GM18867 (cell line): ENCODE data around the gene CCSER1.
A peak's percentile ranks its signal among the peaks of the same experiment; 100 is the strongest.
"Not testable (repeated sequence)": the region's sequence is repeated elsewhere in the genome, so short reads cannot be mapped to it uniquely, and the experiment has no call there.

Experiments used
- ATAC-seq: cut with Tn5 transposase; IDR thresholded peaks from one replicate; pipeline ENCODE4 v1.9.1; 2021; ENCODE audit warnings: mild to moderate bottlenecking, moderate library complexity; ENCODE audit not compliant: unreplicated experiment

CCSER1 gene

DNA sequence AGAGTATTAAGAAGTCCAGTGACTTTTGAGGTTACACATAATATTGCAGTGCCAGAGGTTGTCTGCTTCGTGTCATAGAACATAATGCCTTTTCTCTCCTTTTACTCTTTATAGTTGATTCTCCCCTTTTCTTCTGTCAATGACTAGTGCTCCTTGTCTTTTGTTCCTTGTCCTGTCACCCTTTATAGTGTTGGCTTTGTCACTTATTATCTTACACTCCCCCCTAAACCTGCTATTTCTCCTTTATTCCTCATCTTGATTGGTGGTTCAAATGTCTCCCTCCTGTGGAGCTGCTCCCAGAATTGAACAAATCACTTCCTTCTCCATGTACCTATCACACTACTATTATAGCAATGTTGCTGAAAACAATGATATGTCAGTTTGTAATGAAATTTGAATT is 1320.0 kb downstream of the CCSER1 start:
- no peak for ATAC-seq

DNA sequence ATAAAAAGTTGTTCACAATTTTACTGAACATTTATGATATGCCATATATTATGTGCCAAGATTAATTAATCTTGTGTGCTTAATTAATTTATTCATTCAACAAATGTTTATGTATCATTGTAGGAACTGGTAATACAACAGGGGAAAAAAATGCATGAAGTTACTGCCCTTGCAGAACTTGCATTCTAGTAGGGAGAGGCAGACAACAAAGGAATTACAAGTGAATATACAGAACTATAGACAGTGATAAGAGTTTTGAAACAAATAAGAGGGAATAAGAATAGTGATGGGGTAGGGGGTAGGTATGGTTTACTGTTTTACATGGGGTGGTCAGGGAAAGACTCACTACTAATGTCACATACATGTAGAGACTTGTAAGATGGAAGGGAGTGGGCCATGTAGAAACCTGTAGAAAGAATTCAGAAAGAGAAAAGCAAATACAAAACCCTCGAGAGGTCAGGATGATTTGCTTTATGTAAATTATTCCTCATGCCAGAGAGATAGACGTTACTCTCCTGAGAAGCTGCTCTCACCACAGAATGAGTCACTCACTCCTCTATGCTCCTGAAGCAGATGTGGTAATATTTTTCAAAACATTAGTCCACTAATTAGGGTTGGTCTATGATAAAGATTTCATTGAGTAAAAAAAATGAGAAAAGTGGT is 1321.6 kb downstream of the CCSER1 start:
- ATAC-seq = no peak

GRCh38 chr4:91454111-91454510 is 1326.9 kb downstream of the CCSER1 start:
- ATAC-seq = no peak

DNA sequence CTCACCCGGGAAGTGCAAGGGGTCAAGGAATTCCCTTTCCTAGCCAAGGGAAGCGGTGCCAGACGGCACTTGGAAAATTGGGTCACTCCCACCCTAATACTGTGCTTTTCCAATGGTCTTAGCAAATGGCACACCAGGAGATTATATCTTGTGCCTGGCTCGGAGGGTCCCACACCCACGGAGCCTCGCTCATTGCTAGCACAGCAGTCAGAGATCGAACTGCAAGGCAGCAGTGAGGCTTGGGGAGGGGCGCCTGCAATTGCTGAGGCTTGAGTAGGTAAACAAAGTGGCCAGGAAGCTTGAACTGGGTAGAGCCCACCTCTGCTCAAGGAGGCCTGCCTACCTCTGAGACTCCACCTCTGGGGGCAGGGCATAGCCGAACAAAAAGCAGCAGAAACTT is 1335.4 kb downstream of the CCSER1 start:
- ATAC-seq = not testable (repeated sequence)

- ATAC-seq = no peak
Observed at GRCh38 chr4:91470671-91471070, 1343.5 kb downstream of the CCSER1 start.

DNA sequence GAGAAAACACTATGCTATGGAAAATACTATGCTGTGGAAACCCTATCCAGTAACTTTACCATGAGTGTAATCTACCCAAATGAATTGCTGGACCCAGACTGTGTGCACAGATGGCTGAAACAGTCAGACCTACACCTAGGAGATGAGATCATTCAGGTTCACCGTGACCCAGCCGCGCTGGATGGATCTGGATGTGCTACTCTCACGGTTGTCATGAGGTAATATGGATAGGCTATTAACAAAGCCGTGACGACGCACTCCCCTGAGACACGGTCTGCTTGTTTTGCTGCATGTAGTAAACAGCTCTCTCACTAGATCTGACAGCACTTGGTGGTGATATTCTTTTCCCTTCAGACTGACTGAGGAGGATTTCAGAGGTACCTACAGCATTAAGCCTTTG is 1344.1 kb downstream of the CCSER1 start:
- ATAC-seq = no peak

DNA sequence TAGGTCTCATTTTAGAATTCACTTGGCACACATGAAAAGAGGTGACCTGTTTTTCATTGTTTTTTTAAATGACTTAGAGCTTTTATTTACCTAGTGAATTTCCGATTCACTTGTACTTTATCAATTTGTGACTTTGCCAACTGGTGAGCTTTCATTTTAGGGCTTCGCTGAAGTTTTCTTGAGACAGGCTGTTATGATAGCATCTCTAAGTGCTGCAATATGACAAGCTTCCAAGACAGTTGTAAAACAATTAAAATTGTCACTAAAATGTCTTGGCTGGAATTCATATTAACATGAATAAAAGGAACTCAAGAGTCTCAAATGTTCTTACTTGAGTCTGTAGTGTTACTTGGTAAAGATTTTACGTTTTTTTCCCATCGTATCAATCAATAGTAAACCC is 1344.9 kb downstream of the CCSER1 start:
- no peak for ATAC-seq

DNA sequence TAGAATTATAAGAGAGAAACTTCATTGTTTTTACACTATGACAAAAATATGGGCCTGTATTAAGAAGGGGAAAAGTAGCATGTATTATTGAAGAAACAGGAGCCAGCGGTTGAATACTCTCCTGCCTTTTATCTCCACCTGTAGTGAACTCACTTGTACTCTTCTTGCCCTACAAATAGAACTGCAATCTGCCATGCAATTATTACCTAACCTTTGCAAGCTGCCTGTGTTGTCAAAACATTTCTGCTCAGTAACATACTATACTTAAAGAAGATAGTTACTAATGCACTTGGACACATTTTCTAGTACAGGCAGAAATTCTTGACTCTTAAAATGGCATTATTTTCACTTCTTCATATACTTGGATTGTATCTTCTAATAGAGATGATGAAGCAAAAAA is 1358.2 kb downstream of the CCSER1 start:
- ATAC-seq = no peak

- ATAC-seq = peak; percentile 22
Observed at GRCh38 chr4:91488946-91489345, 1361.8 kb downstream of the CCSER1 start.

DNA sequence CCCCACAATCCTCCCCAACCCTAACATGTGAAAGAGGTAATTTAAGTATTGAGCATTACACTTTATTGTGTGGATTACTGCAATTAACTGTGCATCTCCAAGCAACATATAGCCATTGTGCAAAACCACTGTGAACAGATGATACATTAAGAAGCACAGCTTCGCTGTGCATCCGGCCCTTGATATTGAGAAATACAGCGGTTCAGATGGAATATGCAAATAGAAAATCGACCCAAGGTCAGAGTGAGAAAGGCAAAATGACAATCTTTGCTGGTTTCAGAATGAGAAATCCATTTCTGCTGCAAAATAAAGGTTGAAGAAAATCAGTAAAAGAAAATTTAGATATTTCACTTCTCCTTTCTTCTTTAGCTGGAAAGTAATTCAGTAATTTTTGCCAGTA is 1370.7 kb downstream of the CCSER1 start:
- peak; percentile 95 for ATAC-seq

GRCh38 chr4:91502365-91502764 is 1375.2 kb downstream of the CCSER1 start:
- ATAC-seq = peak; percentile 49

DNA sequence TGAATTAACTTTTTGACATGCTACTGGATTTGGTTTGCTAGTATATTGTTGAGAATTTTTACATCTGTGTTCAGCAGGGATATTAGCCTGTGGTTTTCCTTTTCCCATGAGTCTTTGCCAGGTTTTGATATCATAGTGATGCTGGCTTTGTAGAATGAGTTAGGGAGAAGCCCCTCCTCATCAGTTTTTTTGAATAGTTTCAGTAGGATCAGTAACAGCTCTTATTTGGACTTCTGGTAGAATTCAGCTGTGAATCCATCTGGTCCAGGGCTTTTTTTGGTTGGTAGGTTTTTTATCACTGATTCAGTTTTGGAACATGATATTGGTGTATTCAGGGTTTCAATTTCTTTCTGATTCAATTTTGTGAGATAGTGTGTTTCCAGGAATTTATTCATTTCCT is 1386.1 kb downstream of the CCSER1 start:
- no peak for ATAC-seq

GRCh38 chr4:91519155-91519554 is 1392.0 kb downstream of the CCSER1 start:
- no peak for ATAC-seq

- no peak for ATAC-seq
Observed at GRCh38 chr4:91525621-91526020, 1398.4 kb downstream of the CCSER1 start.

DNA sequence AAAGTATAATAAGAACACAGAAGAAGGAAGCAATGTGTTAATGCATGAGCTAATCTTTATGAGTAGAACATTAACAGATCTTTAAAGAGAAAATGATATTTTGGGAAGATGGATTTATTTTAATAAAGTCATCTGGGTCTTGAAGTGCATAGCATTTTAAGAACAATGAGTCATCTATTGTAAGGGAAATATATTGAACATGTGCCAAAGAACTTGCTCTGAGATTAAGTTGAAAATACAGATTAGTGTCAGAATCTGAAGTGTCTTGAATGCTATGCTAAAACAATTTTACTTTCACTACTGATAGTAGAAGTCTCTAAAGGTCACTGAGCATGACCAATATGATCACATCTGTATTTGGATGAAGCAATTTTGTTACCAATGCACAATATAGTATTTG is 1399.9 kb downstream of the CCSER1 start:
- no peak for ATAC-seq

DNA sequence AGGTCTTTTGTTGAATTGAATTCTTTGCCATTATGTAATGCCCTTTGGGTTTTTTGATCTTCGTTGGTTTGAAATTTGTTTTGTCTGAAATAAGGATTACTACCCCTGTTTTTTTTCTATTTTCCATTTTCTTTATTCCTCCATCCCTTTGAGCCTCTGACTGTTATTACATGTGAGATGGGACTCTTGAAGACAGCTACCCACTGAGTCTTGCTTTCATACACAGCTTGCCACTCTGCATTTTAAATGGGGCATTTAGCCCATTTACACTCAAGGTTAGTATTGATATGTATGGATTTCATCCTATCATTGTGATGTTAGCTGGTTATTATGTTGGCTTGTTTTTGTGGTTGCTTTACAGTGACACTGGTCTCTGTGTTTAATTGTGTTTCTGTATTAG is 1440.4 kb downstream of the CCSER1 start:
- ATAC-seq = no peak

DNA sequence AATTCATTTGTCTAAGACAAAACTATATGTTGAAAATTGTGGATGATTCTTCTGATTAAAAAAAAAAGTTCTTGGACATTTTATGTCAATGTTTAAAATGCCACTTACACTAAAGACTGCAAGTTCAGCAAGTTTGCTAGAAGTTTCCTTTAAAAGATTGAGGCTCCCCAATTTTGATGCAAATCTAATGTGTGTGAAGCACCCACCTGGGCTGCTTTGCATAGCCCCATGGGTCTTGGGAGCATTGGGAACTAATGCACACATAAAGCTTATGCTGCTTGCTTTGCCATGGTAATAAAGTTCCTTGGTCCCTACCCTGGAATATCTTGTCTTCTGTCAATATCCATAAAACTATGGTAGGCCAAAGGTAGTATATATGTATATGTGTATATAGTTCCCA is 1450.7 kb downstream of the CCSER1 start:
- ATAC-seq = no peak

DNA sequence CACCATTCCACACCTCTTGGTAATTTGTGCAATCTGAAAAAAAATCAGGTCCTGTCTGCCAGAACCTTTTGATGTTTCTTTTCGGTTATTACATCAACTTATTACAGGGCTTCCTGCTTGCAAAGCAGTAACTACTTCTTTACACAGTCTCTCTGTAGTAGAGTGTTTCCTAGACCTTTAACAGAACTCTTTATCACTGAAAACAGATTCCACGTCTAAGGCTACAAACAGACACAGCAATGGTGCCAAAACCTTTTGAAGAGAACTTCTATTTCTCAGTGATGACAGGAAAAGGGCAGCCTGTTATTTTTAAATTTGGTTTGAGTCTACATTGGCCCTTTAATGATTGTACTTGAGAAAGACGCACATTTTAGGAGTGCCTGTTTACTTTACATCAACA is 1463.1 kb downstream of the CCSER1 start:
- ATAC-seq = no peak

DNA sequence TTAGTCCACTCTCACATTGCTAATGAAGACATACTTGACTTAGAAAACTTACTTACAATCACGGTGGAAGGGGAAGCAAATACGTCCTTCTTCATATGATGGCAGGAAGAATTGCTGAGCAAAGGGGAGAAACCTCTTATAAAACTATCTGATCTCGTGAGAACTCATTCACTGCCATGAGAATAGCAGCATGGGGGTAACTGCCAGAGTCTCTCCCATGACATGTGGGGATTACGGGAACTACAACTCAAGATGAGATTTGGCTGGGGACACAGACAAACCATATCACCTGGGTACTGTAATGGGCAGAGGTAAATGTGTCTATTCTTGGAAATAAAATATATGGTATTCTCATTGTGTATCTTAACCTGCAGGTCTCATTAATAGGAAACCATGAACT is 1464.9 kb downstream of the CCSER1 start:
- no peak for ATAC-seq

DNA sequence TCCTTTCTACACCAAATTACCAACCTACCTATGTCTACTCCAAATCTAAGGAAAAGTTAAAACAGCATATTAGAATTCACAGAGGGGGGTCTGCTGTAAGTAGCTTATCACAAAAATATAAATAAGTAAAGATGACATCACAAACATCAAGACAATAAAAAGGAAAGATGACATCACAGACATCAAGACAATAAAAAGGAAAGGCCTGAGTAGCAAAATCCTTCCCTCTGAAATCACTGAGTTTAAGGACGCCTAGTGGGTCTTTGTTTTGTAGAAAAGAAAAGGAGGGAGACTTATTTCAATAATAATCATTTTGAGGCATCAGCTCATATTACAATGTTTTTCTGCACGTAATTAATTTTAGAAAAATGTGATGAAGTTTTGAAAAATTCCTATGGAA is 1469.5 kb downstream of the CCSER1 start:
- ATAC-seq = no peak

DNA sequence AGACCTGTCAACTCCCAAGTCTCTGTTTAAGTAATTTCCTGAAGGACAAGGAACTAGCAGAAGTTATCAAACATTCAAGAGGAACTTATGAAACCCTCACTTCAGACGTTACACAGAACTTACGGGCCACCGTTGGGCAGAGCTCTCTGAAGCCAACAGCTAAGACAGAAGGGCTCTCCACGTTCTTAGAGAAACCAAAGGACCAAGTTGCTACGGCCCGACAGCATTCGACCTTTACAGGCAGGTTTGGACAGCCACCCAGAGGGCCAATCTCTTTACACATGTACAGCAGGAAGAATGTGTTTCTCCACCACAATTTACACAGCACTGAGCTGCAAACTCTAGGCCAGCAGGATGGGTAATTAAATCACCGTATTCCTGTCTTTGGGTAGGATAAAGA is 1471.5 kb downstream of the CCSER1 start:
- no peak for ATAC-seq

DNA sequence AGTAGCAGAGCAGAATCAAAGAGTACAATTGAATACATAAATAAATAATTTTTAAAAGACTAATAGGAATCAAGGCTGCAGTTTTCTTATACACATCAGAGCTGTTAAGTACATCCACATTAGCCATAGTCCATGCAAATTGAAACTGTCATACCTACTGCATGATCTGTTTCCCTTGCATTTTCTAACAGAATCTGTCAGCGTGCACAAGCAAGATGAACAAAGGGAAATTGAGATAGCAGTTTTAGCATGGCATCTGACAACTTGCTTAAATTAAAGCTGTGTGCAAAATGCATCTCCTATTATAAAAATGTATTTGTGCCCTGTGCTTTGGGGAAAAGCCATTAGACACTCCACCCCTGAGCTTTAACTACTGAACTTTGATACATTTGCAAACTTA is 1473.1 kb downstream of the CCSER1 start:
- ATAC-seq = no peak

DNA sequence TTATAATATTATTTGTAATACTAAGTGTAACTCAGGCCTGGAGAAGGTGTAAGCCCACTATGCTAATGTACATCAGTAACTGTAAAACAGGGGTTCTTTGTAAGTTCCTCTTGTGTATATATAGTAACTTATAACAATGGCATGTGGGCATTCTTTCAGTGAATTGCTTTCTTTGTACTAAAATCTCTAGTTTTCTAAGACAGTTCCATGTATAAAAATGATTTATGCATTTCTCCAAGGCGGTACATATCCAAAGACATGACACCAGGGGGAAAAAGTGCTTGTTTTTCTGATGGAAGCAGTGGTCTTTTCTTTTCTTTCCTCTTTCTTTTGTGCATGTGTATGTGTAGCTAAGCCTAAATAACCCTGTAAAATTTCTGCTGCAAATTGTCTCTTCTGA is 1474.2 kb downstream of the CCSER1 start:
- ATAC-seq = no peak
